Psoas muscle (tissue), 8 donors: ENCODE measurements around the gene MEDAG. TPM values are rescaled to one million over a fixed set of nuclear protein-coding genes. Genes with fewer than 3 reads are reported as not detected.
A peak's percentile ranks its signal among the peaks of the same experiment; 100 is the strongest.

Experiments used
- ATAC-seq, 4 donors: fragments of 200-7000 bp; cut with Tn5 transposase; one replicate each; pipeline ENCODE4 v1.9.1; 2020; ENCODE audit warnings: moderate library complexity in 3 of 4, mild to moderate bottlenecking in 2 of 4
- DNase-seq, 2 donors: peaks; one replicate each; pipeline ENCODE4 v3.0.0-alpha.2; 2020
- H3K27ac ChIP-seq: fragments of 200-600 bp; one replicate; pipeline ENCODE4 v1.8.0; 2022
- H3K27me3 ChIP-seq, 3 donors: fragments of 200-600 bp in 1 of 3; one replicate each; pipeline versions ENCODE4 v1.6.1 to v1.8.0; 2013 to 2022; ENCODE audit warnings: low read length in 2 of 3, mild to moderate bottlenecking in 2 of 3, moderate library complexity in 1 of 3; ENCODE audit not compliant: insufficient read depth in 3 of 3
- H3K36me3 ChIP-seq, 2 donors: fragments of 200-600 bp in 1 of 2; one replicate each; pipeline versions ENCODE4 v1.6.1 to v1.8.0; 2013 to 2022; ENCODE audit warnings: low read depth in 1 of 2, mild to moderate bottlenecking in 1 of 2, moderate library complexity in 1 of 2; ENCODE audit not compliant: insufficient read depth in 1 of 2
- H3K4me1 ChIP-seq: fragments of 200-600 bp; one replicate; pipeline ENCODE4 v1.8.0; 2022
- H3K4me3 ChIP-seq: fragments of 200-600 bp; one replicate; pipeline ENCODE4 v1.8.0; 2022; ENCODE audit warnings: mild to moderate bottlenecking
- H3K9me3 ChIP-seq: fragments of 200-600 bp; one replicate; pipeline ENCODE4 v1.8.0; 2022
- WGBS, 3 donors: extraction: QIAGEN DNeasy Blood & Tissue Kit; methylation state at CpG; one replicate each; pipeline versions ENCODE4 v1.1.6 to v1.1.7; 2013; 5-methylcytosine and 5-hydroxymethylcytosine counted together
- intact Hi-C, 2 donors: fragments of 100-400 bp; cut with DNase I; formaldehyde crosslinking; loops; one replicate each; pipeline versions ENCODE4 v1.11.0 to v1.14.2; 2022
- polyA plus RNA-seq, 3 donors: library from polyadenylated mRNA; stranded (reverse); fragments of 200-250 nt; gene quantifications; one replicate each; pipeline ENCODE4 v1.2.3, GENCODE V29; 2013
- total RNA-seq, 4 donors: library from RNA; stranded (reverse); fragmentation: NEBNext Ultra II Directional in 2 of 4; extraction: Animal tissue kit (Norgen Biotek cat#: 25700) in 2 of 4; gene quantifications; one replicate each; pipeline versions ENCODE4 v1.2.1 to v1.2.4, GENCODE V29; 2021 to 2023
- TF ChIP-seq, protein P1 (sequence below): fragments of 200-600 bp; IDR thresholded peaks from one replicate; pipeline ENCODE4 v1.8.0; 2022; ENCODE audit warnings: antibody characterized with exemption
- donor health status: healthy with polysubstance abuse.
- donor health status: DM: no; HTN: no; CAD: no; lungs with moderate emphysema.
- donor health status: Bipolar disorder and iron deficiency.
- donor health status: healthy.
- donor health status: DM: yes; HTN: yes; CAD: no.
- donor health status: DM: no; HTN: no; CAD: no.
- donor health status: DM: no; HTN: no; CAD: no.
- donor health status: DM: yes; HTN: yes; CAD: no.

Gene MEDAG
- total and polyA plus RNA-seq, 7 donors = 4.6 to 13.7 (median 7.8) TPM

- Histone ChIP-seq H3K4me1 (peaks cover 32% of the 10 kb centered on the region), H3K9me3 (no peaks in the 10 kb centered on the region), H3K27me3 (no peaks in the 10 kb centered on the region), H3K27ac (no peak overlapping the region), H3K36me3 (no peaks in the 10 kb centered on the region), H3K4me3 (no peak overlapping the region)
- 40 to 52% (median 51%) methylated on average over 3 of the region's 3 CpGs for WGBS, 3 donors
- ATAC-seq (no peak), DNase-seq (no peak)
- TF ChIP-seq, protein P1, sequence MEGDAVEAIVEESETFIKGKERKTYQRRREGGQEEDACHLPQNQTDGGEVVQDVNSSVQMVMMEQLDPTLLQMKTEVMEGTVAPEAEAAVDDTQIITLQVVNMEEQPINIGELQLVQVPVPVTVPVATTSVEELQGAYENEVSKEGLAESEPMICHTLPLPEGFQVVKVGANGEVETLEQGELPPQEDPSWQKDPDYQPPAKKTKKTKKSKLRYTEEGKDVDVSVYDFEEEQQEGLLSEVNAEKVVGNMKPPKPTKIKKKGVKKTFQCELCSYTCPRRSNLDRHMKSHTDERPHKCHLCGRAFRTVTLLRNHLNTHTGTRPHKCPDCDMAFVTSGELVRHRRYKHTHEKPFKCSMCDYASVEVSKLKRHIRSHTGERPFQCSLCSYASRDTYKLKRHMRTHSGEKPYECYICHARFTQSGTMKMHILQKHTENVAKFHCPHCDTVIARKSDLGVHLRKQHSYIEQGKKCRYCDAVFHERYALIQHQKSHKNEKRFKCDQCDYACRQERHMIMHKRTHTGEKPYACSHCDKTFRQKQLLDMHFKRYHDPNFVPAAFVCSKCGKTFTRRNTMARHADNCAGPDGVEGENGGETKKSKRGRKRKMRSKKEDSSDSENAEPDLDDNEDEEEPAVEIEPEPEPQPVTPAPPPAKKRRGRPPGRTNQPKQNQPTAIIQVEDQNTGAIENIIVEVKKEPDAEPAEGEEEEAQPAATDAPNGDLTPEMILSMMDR = no peak
- intact Hi-C loops = loop anchor here (2.0 to 10.0 kb wide), 3 partner anchors 190 to 735 kb away; no protein-coding TSS in a partner anchor
These were observed 38.9 kb upstream of the MEDAG start for GRCh38 chr13:30867089-30867669.

DNA sequence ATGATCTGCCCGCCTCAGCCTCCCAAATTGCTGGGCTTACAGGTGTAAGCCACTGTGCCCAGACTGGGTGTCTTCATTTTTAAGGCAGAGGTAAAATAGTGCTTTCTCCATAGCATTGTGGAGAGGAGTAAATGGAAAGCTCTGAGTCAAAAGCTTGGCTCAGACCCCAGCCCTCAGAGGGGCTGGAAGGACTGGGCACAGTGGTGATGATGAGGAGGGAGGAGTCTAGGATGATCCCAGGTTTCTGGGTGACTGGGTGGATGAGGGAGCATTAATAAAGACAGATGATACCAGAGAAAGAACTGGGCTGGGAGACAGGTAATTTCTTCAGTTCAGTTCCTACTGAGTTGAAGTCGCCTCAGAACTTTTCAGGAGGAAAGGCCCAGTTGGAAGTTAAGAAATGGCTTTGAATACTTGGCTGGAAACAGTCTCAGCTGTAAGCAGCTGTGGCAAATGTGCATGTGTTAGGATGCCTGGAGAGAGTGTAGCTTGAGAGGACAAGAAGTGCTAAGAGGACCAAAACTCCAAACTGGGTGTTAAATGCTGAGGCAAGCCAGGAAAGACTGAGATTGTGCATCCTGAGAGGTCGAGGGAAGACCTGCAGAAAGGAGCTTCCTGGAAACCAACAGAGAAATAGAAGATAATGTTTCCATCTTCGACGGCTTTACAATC, 37.1 kb upstream of the MEDAG start:
- Histone ChIP-seq H3K4me1 (peaks cover 31% of the 10 kb centered on the region), H3K4me3 (no peak overlapping the region), H3K9me3 (no peaks in the 10 kb centered on the region), H3K36me3 (no peaks in the 10 kb centered on the region), H3K27ac (no peak overlapping the region), H3K27me3 (no peaks in the 10 kb centered on the region)
- 53 to 60% (median 58%) methylated on average over 5 of the region's 5 CpGs for WGBS, 3 donors
- no peak for ATAC-seq
- TF ChIP-seq, protein P1 = no peak
- intact Hi-C loops = loop anchor here (5.0 to 10.0 kb wide), 2 partner anchors 194 to 737 kb away; no protein-coding TSS in a partner anchor
- DNase-seq = no peak

DNA sequence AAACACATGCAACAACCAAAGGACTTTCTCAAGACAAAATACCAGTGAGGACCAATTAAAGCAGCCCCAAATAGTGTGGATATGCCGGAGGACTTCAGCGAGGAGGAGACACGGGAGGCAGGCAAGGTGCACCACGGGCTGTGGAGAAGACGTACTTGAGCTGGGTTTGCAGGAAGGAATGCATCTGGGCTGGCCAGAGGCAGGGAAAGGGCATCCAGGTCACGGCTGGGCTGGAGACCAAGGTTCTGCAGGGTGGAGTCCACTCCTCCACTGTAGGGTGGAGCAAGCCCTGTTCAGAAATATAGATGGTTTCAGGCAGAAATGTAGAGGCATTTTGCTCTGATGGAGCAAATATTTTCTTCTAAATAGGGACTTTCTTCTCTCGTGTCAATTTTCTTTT, 36.6 kb upstream of the MEDAG start:
- DNase-seq (peak in 1 of 2 donors; percentile 67), ATAC-seq (no peak)
- Histone ChIP-seq H3K4me1 (peaks cover 26% of the 10 kb centered on the region), H3K36me3 (no peaks in the 10 kb centered on the region), H3K27ac (peak overlapping the region; percentile 43), H3K27me3 (no peaks in the 10 kb centered on the region), H3K9me3 (no peaks in the 10 kb centered on the region), H3K4me3 (no peak overlapping the region)
- 33 to 40% (median 33%) methylated on average over 7 of the region's 7 CpGs for WGBS, 3 donors
- TF ChIP-seq, protein P1 = no peak
- intact Hi-C loops = loop anchor here (5.0 to 10.0 kb wide), 2 partner anchors 195 to 737 kb away; no protein-coding TSS in a partner anchor

- TF ChIP-seq, protein P1 = no peak
- Histone ChIP-seq H3K9me3 (no peaks in the 10 kb centered on the region), H3K27me3 (no peaks in the 10 kb centered on the region), H3K4me3 (no peak overlapping the region), H3K4me1 (peaks cover 20% of the 10 kb centered on the region), H3K27ac (peak overlapping the region; percentile 43), H3K36me3 (no peaks in the 10 kb centered on the region)
- WGBS, 3 donors = 53 to 61% (median 54%) methylated on average over 9 of the region's 9 CpGs
- intact Hi-C loops = no loop called here
- peak; percentile 76 to 90 (median 84) for ATAC-seq
- peak; percentile 90 to 91 for DNase-seq
These were observed 35.8 kb upstream of the MEDAG start for GRCh38 chr13:30870049-30870884.
